Smooth muscle cell (in vitro differentiated cells): ENCODE results near the gene DNALI1. TPM values are rescaled to one million over a fixed set of nuclear protein-coding genes. Genes with fewer than 3 reads are reported as not detected.

Experiments
- DNase-seq: peaks from one replicate; lab custom pipeline; 2025; ENCODE audit not compliant: unreplicated experiment; lab: John Stamatoyannopoulos, UW
- H2AFZ ChIP-seq: fragments of 200-600 bp; sonication (generic); 2 replicates; pipeline ENCODE4 v1.6.0; 2016; ENCODE audit warnings: antibody characterized with exemption, low read depth, mild to moderate bottlenecking
- H3F3A ChIP-seq: fragments of 200-600 bp; sonication (generic); 2 replicates; pipeline ENCODE4 v1.6.0; 2017; ENCODE audit warnings: antibody characterized with exemption, low read depth
- H3K27ac ChIP-seq: fragments of 200-600 bp; sonication (generic); 2 replicates; pipeline ENCODE4 v1.5.1; 2016; ENCODE audit warnings: low read depth, mild to moderate bottlenecking
- H3K27me3 ChIP-seq: fragments of 200-600 bp; sonication (generic); 2 replicates; pipeline ENCODE4 v1.6.1; 2016; ENCODE audit warnings: low read depth, mild to moderate bottlenecking
- H3K36me3 ChIP-seq: fragments of 200-600 bp; sonication (generic); 2 replicates; pipeline ENCODE4 v1.5.1; 2016; ENCODE audit warnings: low read depth
- H3K4me1 ChIP-seq: fragments of 200-600 bp; sonication (generic); 2 replicates; pipeline ENCODE4 v1.5.1; 2016; ENCODE audit warnings: low read depth
- H3K4me2 ChIP-seq: fragments of 200-600 bp; sonication (generic); 2 replicates; pipeline ENCODE4 v1.6.0; 2016; ENCODE audit warnings: mild to moderate bottlenecking
- H3K4me3 ChIP-seq: fragments of 200-600 bp; sonication (generic); 2 replicates; pipeline ENCODE4 v1.5.1; 2016; ENCODE audit warnings: mild to moderate bottlenecking
- H3K79me2 ChIP-seq: fragments of 200-600 bp; sonication (generic); 2 replicates; pipeline ENCODE4 v1.6.0; 2016; ENCODE audit warnings: low read depth, mild to moderate bottlenecking
- H3K9ac ChIP-seq: fragments of 200-600 bp; sonication (generic); 2 replicates; pipeline ENCODE4 v1.6.0; 2016; ENCODE audit warnings: low read depth
- H3K9me3 ChIP-seq: fragments of 200-600 bp; sonication (generic); replicated peaks from 2 replicates; pipeline ENCODE4 v1.5.1; 2016; ENCODE audit warnings: low read depth
- H4K20me1 ChIP-seq: fragments of 200-600 bp; sonication (generic); 2 replicates; pipeline ENCODE4 v1.6.0; 2016; ENCODE audit warnings: low read depth
- WGBS: methylation state at CpG from one replicate; pipeline ENCODE4 v1.1.7; 2016; ENCODE audit warnings: low lambda C conversion rate; 5-methylcytosine and 5-hydroxymethylcytosine counted together
- polyA plus RNA-seq: library from polyadenylated mRNA; unstranded; fragments of >200 nt; fragmentation: Nextera tagmentation; extraction: Ambion mirVana; gene quantifications from 2 replicates; pipeline ENCODE4 v1.2.1, GENCODE V29; 2016
- total RNA-seq: library from RNA; depleted of rRNA; stranded (reverse); fragments of >200 nt; gene quantifications from 2 replicates; pipeline ENCODE4 v1.2.3, GENCODE V29; 2014
- TF ChIP-seq, protein P1 (sequence below): fragments of 200-600 bp; sonication (generic); IDR thresholded peaks from 2 replicates; pipeline ENCODE4 v1.5.1; 2017; ENCODE audit warnings: borderline replicate concordance, mild to moderate bottlenecking, antibody characterized with exemption; ENCODE audit not compliant: insufficient read depth, poor library complexity, severe bottlenecking

Gene DNALI1
- total and polyA plus RNA-seq, 2 experiments from 2014 or later = 7.2 to 8.4 TPM

DNA sequence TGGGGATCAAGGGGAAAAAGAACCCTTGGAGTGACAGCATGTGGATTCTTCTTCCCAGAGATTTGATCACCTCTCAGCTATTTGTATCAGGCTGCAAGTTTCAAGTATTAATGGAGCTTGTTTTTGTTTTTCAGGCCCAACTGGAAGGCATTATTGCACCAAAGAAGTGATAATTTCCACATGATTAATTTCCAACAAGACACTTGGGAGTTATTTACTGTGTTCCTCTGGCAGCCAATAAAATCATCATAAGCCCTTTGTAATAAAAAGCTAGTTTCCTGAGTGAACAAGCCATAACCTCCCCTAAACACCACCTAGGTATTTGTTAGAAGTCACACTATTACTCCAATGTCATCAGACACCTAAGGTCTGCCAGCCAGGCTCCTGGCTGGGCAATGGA is 8.2 kb downstream of the DNALI1 start:
- no peak overlapping the region for H3K27ac ChIP-seq
- no peak for DNase-seq
- H3K36me3 ChIP-seq = peaks cover 26% of the 10 kb centered on the region
- no peaks in the 10 kb centered on the region for H3K79me2 ChIP-seq
- peaks cover 8% of the 10 kb centered on the region for H3F3A ChIP-seq
- no peak overlapping the region for H2AFZ ChIP-seq
- no peak overlapping the region for H3K4me3 ChIP-seq
- no peaks in the 10 kb centered on the region for H3K9me3 ChIP-seq
- H3K4me1 ChIP-seq = no peaks in the 10 kb centered on the region
- TF ChIP-seq, protein P1, sequence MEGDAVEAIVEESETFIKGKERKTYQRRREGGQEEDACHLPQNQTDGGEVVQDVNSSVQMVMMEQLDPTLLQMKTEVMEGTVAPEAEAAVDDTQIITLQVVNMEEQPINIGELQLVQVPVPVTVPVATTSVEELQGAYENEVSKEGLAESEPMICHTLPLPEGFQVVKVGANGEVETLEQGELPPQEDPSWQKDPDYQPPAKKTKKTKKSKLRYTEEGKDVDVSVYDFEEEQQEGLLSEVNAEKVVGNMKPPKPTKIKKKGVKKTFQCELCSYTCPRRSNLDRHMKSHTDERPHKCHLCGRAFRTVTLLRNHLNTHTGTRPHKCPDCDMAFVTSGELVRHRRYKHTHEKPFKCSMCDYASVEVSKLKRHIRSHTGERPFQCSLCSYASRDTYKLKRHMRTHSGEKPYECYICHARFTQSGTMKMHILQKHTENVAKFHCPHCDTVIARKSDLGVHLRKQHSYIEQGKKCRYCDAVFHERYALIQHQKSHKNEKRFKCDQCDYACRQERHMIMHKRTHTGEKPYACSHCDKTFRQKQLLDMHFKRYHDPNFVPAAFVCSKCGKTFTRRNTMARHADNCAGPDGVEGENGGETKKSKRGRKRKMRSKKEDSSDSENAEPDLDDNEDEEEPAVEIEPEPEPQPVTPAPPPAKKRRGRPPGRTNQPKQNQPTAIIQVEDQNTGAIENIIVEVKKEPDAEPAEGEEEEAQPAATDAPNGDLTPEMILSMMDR = no peak
- H3K4me2 ChIP-seq = no peak overlapping the region
- no peaks in the 10 kb centered on the region for H4K20me1 ChIP-seq
- H3K27me3 ChIP-seq = no peaks in the 10 kb centered on the region
- H3K9ac ChIP-seq = no peak overlapping the region

DNA sequence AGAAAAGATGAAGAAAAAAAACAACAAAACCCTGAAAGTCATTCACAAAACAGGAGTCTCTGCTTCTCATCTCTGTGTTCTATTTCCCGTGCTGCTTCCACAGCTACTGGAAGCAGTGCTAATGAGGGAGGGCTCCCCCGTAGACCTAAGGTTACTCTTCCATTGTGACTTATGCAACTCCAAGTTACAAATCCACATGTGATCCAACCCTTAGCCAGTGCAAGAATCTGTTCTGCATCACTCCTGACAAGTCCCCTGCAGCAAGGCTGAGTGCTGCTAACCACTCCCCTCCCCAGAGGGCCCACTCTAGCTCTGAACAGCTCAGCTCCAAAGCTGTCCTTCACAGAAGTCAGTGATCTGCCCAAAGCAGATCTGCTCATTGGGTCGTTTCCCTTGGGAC is 10.3 kb downstream of the DNALI1 start:
- Histone ChIP-seq H3K27me3 (no peaks in the 10 kb centered on the region), H4K20me1 (peaks cover 4% of the 10 kb centered on the region), H3K36me3 (peaks cover 31% of the 10 kb centered on the region), H2AFZ (no peak overlapping the region), H3K4me3 (no peak overlapping the region), H3K9ac (no peak overlapping the region), H3K4me2 (no peak overlapping the region), H3K79me2 (no peaks in the 10 kb centered on the region), H3K9me3 (no peaks in the 10 kb centered on the region), H3K4me1 (no peaks in the 10 kb centered on the region), H3K27ac (no peak overlapping the region), H3F3A (peaks cover 8% of the 10 kb centered on the region)
- no peak for DNase-seq
- TF ChIP-seq, protein P1 = no peak
- WGBS = 67% methylated on average over 3 of the region's 3 CpGs

DNA sequence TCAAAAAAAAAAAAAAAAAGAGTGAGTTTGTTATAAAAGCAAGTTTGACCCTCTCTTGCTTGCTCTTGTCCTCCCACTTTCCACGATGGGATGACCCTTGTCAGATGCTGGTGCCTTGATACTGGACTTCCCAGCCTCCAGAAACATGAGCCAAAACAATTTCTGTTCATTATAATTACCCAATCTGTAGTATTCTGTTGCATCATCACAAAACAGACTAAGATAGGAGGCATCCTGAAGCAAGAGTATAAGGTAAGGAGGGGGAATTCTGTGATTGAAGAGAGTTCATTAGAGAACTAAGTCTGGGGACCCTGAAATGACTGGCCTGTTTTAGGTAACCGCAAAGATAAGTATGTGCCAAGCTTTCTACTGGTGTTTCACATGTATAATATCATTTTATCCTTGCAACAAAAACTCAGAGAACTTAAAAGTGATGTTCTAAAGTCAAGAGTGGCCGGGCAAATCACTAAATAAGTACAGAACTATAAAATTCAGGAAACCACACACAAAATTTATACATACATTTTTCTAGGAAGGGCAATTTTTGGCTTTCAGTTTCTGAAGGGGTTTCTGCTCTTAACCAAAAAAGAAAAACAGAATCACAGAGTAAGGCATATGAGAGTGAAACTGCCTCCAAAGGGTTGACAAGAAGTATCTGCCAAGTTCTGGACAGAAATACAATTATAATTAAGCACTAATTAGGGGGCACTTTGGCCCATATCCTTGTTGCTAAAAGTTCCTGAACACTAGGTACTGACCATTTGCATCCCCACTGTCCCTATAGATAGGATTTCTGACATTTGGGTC is 14.0 kb downstream of the DNALI1 start:
- no peak overlapping the region for H3K27ac ChIP-seq
- TF ChIP-seq, protein P1 = no peak
- H3K4me2 ChIP-seq = no peak overlapping the region
- H3K4me3 ChIP-seq = no peak overlapping the region
- no peak for DNase-seq
- peaks cover 29% of the 10 kb centered on the region for H3K36me3 ChIP-seq
- H3K79me2 ChIP-seq = no peaks in the 10 kb centered on the region
- no peaks in the 10 kb centered on the region for H3K4me1 ChIP-seq
- peaks cover 7% of the 10 kb centered on the region for H3F3A ChIP-seq
- peaks cover 34% of the 10 kb centered on the region for H4K20me1 ChIP-seq
- H3K27me3 ChIP-seq = no peaks in the 10 kb centered on the region
- no peak overlapping the region for H2AFZ ChIP-seq
- 98% methylated on average over 3 of the region's 3 CpGs for WGBS
- H3K9me3 ChIP-seq = no peaks in the 10 kb centered on the region
- H3K9ac ChIP-seq = no peak overlapping the region
